Fibroblast of mammary gland (primary cell): Measurements from ENCODE around the gene EFNA5.

Source experiments
- DNase-seq: peaks from one replicate; pipeline ENCODE4 v3.0.0-alpha.2; 2010; ENCODE audit warnings: low read depth
- H3K4me3 ChIP-seq: 2 replicates; pipeline ENCODE4 v1.5.1; 2011; ENCODE audit warnings: low read depth, mild to moderate bottlenecking, low read length, moderate library complexity; ENCODE audit not compliant: control insufficient read depth
- TF ChIP-seq, protein P1 (sequence below): conservative IDR thresholded peaks from 2 replicates; pipeline ENCODE4 v1.5.1; 2011; ENCODE audit warnings: low read depth, low read length, inconsistent platforms; ENCODE audit not compliant: control insufficient read depth, insufficient read depth

EFNA5 gene

DNA sequence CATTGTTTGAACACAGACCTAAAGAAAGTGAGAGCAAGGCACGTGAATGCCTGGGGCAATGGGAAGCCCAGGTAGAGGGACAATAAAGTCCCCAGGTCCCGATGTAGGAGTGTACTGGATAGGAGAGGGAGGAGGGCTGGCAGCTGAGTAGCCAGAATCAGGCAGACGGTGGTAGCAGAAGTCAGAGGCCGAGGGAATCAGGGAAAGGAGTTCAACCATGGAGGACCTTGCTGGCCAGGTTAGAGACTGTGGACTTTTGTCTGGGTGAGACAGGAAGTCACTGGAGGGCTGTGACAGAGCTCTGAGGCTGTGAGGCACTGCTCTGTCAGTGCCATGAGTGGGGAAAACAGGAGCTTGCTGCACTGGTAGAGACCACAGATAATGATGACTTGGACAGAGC lies 248.2 kb downstream of the EFNA5 start:
- no peak overlapping the region for H3K4me3 ChIP-seq
- TF ChIP-seq, protein P1, sequence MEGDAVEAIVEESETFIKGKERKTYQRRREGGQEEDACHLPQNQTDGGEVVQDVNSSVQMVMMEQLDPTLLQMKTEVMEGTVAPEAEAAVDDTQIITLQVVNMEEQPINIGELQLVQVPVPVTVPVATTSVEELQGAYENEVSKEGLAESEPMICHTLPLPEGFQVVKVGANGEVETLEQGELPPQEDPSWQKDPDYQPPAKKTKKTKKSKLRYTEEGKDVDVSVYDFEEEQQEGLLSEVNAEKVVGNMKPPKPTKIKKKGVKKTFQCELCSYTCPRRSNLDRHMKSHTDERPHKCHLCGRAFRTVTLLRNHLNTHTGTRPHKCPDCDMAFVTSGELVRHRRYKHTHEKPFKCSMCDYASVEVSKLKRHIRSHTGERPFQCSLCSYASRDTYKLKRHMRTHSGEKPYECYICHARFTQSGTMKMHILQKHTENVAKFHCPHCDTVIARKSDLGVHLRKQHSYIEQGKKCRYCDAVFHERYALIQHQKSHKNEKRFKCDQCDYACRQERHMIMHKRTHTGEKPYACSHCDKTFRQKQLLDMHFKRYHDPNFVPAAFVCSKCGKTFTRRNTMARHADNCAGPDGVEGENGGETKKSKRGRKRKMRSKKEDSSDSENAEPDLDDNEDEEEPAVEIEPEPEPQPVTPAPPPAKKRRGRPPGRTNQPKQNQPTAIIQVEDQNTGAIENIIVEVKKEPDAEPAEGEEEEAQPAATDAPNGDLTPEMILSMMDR = no peak
- no peak for DNase-seq

DNA sequence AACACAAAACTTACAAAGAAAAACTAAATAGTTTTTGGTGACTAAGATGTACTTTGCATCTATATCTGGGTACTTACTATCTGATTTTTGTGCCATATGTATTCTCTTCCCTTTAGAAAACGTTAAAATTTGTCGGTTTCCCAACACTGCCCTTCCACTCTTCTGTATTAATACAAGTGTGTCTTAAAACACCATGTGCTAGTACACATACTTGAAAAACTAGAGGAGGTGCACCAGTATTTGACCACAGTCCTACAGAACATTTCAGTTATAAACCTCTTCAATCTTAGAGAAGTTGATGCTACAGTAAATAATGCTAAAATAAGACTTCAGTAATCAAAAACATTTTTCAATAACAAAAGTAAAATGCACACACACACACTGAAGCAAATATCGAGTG lies 251.2 kb downstream of the EFNA5 start:
- DNase-seq = no peak
- TF ChIP-seq, protein P1 = no peak
- H3K4me3 ChIP-seq = no peak overlapping the region

DNA sequence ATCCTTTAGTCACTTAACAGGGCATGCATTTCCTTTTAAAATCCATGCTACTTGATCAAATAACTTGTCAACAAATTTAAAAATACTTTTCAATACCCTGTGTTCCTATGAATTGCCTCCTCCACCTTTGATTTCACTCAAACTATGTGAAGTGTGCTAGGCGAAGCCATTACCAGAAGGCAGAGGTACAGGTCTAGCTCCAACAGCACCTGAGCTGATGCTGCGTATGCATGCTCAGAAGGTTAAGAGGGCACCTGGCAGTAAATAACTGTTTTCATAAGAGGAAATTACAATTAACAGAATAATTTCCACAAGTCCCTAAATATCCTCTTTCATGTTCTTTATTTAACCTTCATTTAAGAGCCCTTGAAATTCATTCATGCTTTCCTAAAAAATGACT lies 251.8 kb downstream of the EFNA5 start:
- TF ChIP-seq, protein P1 = no peak
- DNase-seq = no peak
- H3K4me3 ChIP-seq = no peak overlapping the region

DNA sequence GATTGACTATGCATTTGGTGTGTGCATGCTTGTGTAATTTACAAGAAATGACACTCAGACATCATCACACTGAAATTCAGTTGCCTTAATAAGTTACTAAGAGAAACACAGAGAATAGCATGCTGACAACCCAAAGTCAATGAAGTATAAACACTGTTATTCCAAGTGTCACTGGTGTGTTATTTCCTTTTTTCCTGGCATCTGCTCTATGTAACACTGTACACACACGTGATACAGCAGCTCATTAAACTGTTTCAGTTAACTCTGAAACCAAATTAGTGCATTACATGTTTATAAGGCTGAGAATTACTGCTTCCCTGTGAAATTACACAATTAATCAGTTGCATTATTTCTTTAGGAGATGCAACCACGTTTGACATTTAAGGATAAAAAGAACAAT lies 252.7 kb downstream of the EFNA5 start:
- no peak for DNase-seq
- H3K4me3 ChIP-seq = no peak overlapping the region
- TF ChIP-seq, protein P1 = no peak

DNA sequence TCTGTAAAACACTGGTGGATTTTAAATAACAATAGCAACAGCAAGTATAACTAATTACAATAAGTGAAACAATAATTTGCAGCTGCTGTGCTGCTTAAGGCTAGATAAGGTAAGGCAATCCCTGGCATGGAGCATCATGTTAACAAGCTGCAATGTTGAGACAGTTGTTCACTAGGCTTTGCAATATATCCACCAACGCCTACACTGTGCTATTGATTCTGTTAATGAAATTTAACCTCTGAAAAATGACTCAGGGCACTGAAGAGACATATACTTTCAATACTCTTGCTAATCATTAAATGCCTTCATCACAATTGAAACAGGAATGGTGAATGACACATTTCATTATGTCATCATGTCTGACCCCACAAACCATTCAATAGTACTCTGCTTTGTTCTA lies 255.0 kb downstream of the EFNA5 start:
- TF ChIP-seq, protein P1 = no peak
- DNase-seq = no peak
- H3K4me3 ChIP-seq = no peak overlapping the region

DNA sequence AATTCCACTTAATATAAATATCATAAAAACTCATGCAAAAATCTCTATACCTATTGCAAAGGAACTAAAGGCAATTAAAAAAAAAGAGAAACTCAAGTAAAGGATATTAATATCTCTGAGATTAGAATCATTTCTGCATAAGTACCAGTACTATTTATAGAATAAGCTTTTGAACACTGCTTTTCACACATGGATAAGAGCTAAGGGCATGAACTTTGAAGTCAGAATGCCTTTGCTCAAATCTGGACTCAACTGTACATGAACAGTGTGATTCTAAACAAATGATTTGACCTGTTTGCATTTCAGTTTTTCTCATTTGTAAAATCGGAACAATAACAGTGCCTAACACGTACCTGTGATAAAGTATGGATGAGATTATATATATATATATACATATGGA lies 255.9 kb downstream of the EFNA5 start:
- no peak overlapping the region for H3K4me3 ChIP-seq
- DNase-seq = no peak
- TF ChIP-seq, protein P1 = no peak

DNA sequence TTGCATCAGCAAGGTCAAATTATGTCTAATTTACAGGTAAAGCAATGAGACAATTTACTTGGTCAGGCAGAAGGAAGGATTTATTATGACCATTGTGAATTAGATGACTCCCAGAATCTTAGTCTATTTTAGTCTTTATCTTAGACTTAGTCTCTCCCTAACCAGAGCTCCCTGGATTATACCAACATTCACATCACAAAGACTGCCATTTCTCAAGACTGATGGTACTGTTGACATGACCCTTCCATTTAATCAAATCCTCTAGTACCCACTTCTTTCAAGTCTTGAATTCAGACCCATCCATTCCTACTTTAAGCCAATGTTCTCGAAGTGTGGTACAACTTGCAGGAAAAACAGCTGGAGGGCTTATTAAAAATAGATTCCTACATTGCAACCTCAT lies 257.0 kb downstream of the EFNA5 start:
- DNase-seq = no peak
- no peak overlapping the region for H3K4me3 ChIP-seq
- TF ChIP-seq, protein P1 = no peak
